ENCODE results near the gene TFDP2.

- TF ChIP-seq CTCF (IDR thresholded peaks at IDR 0.05) (no peak), POLR2A (IDR thresholded peaks at IDR 0.05; ENCODE audit: low read depth) (no peak), POLR2AphosphoS5 (IDR thresholded peaks at IDR 0.05) (no peak)
Observed at GRCh38 chr3:141938011-141938500, 211.3 kb downstream of the TFDP2 start.

Measured in esophagus muscularis mucosa (tissue), 3 donors.